GM21360 (cell line): ENCODE results near the gene TSPAN33.
"Not testable (repeated sequence)": the region's sequence is repeated elsewhere in the genome, so short reads cannot be mapped to it uniquely, and the experiment has no call there.

Source experiments
- ATAC-seq: cut with Tn5 transposase; IDR thresholded peaks from one replicate; pipeline ENCODE4 v1.9.1; 2021; ENCODE audit warnings: mild to moderate bottlenecking, moderate library complexity; ENCODE audit not compliant: unreplicated experiment

The TSPAN33 gene

GRCh38 chr7:129205987-129206785, 61.7 kb downstream of the TSPAN33 start:
- no peak for ATAC-seq

- ATAC-seq, result no peak
Measured at GRCh38 chr7:129208667-129209066, 64.2 kb downstream of the TSPAN33 start.

GRCh38 chr7:129209067-129209926, 64.8 kb downstream of the TSPAN33 start:
- ATAC-seq, result no peak

GRCh38 chr7:129210256-129210988, 65.9 kb downstream of the TSPAN33 start:
- ATAC-seq, result no peak

- ATAC-seq, result no peak
Measured at GRCh38 chr7:129210989-129211312, 66.4 kb downstream of the TSPAN33 start.

GRCh38 chr7:129212126-129212525, 67.6 kb downstream of the TSPAN33 start:
- no peak for ATAC-seq

GRCh38 chr7:129212596-129212995, 68.1 kb downstream of the TSPAN33 start:
- ATAC-seq, result no peak

GRCh38 chr7:129213828-129214227, 69.3 kb downstream of the TSPAN33 start:
- ATAC-seq, result no peak

- not testable (repeated sequence) for ATAC-seq
Measured at GRCh38 chr7:129215691-129216090, 71.2 kb downstream of the TSPAN33 start.

GRCh38 chr7:129216101-129216715, 71.7 kb downstream of the TSPAN33 start:
- not testable (repeated sequence) for ATAC-seq

- not testable (repeated sequence) for ATAC-seq
Measured at GRCh38 chr7:129216821-129217416, 72.4 kb downstream of the TSPAN33 start.

GRCh38 chr7:129218514-129219062, 74.1 kb downstream of the TSPAN33 start:
- ATAC-seq, result no peak

- not testable (repeated sequence) for ATAC-seq
Measured at GRCh38 chr7:129219166-129219565, 74.7 kb downstream of the TSPAN33 start.
